Measurements from ENCODE around the gene ZNF565.
"Not testable (repeated sequence)": the region's sequence is repeated elsewhere in the genome, so short reads cannot be mapped to it uniquely, and the experiment has no call there.

The ZNF565 gene

DNA sequence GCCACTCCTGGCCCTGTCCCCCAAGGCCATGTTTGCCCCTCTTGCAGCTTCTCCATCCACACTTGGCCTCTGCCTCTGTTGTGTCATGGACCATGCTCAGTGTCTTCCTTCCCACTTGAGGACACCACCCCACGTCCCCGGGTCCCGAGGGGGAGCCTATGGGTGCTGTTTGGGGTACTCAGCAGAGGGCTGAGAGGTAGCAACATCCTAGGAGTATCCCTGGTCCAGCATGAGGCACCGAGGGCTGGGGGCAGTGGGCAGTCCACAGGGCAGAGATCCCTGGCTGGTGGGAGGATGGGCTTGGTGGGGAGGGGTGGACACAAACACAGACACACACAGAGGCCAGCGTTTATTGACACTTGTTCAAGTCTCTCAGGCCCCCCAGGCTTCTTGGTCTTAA lies 63.9 kb downstream of the ZNF565 start:
- DNase-seq (ENCODE audit: low read depth in 2 of 2) = no peak

DNA sequence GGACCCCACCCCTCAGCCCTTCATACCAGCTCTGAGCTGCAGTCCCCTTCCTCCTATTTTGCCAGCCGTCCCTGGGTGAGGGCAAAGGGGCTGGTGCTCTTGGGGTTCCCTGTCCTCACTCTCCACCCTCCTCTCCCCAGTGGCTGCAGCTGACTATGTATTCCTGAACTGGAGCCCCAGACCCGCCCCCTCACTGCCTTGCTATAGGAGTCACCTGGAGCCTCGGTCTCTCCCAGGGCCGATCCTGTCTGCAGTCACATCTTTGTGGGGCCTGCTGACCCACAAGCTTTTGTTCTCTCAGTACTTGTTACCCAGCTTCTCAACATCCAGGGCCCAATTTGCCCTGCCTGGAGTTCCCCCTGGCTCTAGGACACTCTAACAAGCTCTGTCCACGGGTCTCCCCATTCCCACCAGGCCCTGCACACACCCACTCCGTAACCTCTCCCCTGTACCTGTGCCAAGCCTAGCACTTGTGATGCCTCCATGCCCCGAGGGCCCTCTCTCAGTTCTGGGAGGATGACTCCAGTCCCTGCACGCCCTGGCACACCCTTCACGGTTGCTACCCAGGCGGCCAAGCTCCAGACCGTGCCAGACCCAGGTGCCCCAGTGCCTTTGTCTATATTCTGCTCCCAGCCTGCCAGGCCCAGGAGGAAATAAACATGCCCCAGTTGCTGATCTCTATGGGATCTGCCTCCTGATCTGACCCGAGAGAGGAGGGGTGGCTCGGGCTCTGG lies 64.6 kb downstream of the ZNF565 start:
- no peak for DNase-seq (ENCODE audit: low read depth in 2 of 2)

DNA sequence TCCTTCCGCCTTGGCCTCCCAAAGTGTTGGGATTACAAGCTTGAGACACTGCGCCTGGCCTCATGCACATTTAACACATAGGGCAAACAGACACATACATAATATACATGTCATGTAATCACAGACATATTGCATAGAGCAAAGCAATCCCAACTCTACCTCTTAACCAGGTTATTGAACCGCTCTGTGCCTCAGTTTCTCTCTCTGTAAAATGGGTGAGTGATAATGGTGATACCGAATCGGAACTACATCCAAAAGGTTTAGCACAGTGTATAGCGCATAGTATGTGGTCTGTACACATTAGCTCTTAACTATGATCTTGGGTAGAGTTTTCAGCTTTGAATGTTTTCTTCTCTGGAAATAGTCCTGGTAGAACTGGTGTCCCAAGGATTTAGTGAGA lies 69.8 kb downstream of the ZNF565 start:
- DNase-seq (ENCODE audit: low read depth in 2 of 2) = no peak

DNA sequence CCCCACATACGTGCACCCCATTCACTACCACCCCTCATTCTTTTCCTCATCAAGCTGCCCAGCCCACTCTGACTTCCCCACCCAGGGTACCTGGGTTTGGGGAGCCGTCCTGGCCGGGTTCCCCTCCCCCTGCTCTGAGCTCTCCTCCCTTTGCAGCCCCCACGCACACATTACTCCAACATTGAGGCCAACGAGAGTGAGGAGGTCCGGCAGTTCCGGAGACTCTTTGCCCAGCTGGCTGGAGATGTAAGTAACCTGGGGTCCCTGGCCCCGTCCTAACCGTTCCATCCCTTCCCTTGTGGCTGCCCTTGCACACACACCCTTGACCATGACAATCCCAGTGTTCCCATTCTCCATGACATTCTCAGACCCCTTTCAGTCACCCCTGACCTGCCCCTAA lies 72.0 kb downstream of the ZNF565 start:
- no peak for DNase-seq (ENCODE audit: low read depth in 2 of 2)

DNA sequence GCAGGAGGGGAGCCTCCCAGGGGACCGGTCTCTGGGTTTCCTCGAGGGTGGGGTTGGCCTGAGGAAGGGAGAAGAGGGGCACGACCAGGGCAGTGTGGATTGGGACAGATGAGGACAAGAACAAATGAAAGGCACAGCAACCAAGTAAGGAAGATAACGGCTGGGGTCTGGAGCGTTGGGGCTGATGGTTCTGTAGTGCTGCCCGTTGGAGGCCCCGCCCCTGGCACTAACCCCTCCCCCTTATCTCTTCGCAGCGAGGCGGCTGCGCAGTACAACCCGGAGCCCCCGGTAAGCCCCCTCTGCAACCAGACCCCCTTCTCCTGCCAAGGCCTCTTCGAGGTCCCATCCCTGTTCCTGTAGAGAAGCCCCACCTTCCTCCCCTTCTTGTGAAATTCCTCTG lies 72.4 kb downstream of the ZNF565 start:
- DNase-seq (ENCODE audit: low read depth in 2 of 2) = no peak

DNA sequence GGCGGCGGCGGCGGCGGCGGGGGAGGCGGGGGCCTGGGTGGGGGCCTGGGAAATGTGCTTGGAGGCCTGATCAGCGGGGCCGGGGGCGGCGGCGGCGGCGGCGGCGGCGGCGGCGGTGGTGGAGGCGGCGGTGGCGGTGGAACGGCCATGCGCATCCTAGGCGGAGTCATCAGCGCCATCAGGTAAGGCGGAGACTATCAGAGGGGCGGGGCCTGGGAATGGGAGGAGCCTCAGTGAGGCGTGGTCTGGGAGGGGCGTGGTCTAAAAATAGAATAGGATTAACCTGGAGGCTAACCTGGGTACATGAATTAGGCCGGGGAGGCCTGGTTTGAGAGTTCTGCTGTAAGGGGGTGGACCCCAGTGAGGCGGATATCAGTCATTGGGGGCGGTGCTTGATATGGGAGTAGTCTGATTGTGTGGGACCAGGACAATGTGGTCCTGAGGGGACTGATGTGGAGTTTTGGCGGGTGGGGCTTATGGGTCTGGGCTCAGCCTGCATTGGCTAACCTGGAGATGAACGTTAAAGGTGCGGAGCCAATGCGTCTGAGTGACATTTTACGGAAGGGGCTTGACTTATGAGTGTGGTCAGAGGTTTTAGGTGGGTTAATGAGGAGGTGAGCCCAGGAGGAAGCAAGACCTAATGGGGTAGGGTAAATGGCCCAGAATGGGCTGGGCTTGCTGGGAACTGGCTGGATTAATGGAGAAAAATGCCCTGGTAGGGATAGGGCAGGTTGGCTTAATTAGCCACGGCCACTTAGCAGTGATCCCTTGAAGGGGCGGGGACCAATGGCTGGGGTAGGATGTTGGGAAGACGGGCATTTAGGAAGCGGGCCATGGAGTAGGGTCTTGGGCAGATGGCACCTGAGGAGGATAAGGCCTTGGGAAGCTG lies 73.2 kb downstream of the ZNF565 start:
- peak; percentile 85 for DNase-seq (ENCODE audit: low read depth in 2 of 2)

DNA sequence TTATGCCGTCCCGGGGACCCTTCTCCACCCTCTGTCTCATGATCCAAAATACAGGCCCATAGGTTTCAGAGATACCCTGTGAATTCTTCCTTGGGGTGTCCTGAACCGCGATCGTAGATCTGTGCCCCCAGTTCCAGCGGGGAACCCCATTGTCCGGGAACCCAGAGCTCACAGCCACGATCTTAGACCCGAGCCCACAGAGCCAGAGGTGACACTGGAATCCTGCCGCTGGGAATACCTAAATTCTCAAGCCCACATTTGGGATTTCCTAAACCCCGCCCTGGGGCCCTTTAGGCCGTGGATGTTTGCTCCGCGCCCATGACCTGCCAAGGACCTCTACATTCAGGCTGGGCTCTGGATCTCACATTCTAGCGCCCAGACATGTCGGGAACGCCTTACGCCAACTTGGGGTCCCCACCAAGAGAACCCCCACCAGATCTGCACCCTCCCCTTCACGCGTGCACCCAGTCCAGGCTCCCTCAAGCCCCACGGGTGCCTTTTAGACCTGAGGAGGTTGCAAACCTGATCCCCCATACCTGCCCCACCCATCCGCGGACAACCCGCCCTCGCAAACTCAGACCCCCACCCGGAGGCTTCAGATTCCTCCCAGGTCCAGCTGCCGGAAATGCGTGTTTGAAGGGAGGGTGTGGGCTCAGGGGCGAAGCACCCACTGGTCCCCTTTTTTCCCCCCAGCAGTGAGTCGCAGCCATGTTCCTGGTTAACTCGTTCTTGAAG lies 74.0 kb downstream of the ZNF565 start:
- peak; percentile 22 to 45 for DNase-seq (ENCODE audit: low read depth in 2 of 2)

DNA sequence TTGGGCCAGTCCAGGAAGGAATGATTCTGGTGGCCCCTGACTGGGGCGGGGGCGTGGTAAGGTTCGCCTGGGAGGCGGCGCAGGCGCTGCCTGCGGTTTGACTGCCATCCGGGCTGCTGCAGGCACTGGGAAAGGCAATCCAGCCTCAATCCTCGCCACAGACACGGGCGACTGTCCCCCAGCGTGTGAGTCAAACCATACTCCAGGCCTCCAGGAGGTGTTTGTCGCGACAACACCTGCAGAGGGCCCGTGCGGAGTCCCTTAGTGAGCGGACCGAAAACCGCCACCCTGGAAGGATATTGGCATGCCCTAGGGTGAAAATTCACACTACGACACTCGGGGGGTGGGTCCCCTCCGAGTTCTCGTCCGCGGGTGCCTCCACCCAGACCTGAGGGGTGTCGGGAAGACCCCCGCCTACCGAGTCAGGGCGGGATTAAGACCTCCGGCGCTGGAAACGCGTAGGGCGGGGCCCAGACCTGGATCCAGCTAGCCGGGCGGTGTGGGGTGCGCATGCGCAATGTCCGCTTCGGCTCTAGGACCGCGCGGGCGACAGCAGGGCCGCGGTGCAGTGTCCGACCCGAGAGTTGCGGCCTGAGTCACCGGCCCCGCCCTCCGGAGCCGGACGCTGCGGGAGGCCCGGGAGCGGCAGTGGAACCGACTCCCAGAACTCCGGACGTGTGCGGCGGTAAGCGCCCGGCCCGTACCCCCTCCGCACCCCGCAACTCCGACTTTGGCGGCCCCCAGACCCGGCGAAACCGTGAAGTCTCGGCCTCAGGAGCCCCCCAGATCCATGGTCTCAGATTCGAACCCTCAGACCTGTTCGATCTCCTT lies 74.8 kb downstream of the ZNF565 start, which contains the start of gene CAPNS1:
TSS of gene CAPNS1 (plus strand) at position 594 of the 831 bp plus-strand sequence. CDS start 946 bp downstream, outside the sequence.
- DNase-seq (ENCODE audit: low read depth in 2 of 2) = peak; percentile 83 to 92

DNA sequence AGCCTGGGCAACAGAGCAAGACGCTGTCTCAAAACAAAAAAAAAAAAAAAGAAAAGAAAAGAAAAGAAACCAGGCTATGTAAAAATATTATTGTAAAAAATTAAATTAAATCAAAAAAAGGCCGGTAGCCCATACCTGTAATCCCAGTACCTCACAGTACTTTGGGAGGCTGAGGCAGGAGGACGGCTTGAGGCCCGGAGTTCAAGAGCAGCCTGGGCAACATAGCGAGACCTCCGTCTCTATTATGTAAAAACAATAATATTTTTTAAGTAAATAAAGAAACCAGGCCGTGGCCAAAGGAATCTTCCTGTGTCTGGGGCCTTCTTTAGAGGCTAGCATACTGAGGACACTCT lies 75.4 kb downstream of the ZNF565 start:
- DNase-seq (ENCODE audit: low read depth in 2 of 2) = no peak

DNA sequence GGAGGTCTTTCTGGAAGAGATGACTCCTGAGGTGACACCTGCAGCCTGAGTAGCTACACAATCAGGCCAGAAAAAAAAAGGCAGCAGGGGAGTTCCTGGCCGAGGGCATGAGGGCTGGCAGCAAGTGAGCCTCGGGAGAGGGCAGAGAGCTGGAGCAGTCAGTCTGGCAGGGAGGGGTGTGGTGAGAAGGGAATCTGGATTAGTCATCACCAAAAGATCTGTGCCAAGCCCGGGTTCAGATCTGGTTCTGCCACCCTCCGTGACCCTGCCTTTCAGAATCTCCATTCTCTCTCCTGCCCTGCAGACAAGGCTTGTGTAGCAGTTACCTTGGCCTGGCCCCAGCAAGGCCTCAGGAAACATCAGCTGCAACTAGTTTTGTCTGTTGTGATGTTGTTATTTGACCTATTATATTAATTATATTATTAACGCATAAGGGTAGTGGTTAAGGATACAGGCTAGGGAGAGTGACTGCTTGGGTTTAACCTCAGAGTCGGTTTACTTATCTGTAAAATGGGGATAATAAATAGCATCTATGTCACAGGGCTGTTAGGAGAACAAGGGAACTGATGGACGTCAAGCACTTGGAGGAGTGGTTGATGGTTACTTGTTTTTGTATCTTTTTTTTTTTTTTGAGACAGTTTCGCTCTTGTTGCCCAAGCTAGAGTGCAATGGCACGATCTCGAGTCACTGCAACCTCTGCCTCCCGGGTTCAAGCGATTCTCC lies 77.3 kb downstream of the ZNF565 start:
- DNase-seq (ENCODE audit: low read depth in 2 of 2) = no peak

DNA sequence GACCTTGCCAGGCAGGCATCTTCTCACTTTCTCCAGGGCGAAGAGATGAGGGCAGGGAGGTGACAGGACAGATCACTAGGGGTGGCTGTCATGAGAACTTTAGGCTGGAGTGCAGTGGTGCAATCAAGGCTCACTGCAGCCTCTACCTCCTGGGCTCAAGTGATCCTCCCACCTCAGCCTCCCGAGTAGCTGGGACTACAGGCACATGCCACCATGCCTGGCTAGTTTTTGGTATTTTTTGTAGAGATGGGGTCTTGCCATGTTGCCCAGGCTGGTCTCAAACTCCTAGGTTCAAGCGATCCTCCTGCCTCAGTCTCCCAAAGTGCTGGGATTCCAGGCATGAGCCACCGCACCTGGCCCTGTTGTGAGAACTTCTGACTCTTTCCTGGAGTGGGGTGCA lies 79.6 kb downstream of the ZNF565 start:
- not testable (repeated sequence) for DNase-seq (ENCODE audit: low read depth in 2 of 2)
